ENCODE data around the gene P3H4.
"Not testable (repeated sequence)": the region's sequence is repeated elsewhere in the genome, so short reads cannot be mapped to it uniquely, and the experiment has no call there.

DNA sequence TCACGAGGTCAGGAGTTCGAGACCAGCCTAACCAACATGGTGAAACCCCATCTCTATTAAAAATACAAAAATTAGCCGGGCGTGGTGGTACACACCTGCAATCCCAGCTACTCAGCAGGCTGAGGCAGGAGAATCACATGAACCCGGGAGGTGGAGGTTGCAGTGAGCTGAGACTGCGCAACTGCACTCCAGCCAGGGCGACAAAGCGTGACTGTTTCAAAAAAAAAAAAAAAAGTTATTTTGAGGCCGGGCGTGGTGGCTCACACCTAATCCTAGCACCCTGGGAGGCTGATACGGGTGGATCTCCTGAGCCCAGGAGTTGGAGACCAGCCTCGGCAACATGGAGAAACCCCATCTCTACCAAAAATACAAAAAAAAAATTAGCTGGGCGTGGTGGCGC, 39.6 kb upstream of the P3H4 start:
- TF ChIP-seq, protein P1, sequence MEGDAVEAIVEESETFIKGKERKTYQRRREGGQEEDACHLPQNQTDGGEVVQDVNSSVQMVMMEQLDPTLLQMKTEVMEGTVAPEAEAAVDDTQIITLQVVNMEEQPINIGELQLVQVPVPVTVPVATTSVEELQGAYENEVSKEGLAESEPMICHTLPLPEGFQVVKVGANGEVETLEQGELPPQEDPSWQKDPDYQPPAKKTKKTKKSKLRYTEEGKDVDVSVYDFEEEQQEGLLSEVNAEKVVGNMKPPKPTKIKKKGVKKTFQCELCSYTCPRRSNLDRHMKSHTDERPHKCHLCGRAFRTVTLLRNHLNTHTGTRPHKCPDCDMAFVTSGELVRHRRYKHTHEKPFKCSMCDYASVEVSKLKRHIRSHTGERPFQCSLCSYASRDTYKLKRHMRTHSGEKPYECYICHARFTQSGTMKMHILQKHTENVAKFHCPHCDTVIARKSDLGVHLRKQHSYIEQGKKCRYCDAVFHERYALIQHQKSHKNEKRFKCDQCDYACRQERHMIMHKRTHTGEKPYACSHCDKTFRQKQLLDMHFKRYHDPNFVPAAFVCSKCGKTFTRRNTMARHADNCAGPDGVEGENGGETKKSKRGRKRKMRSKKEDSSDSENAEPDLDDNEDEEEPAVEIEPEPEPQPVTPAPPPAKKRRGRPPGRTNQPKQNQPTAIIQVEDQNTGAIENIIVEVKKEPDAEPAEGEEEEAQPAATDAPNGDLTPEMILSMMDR (IDR thresholded peaks at IDR 0.05) = not testable (repeated sequence)
- TF ChIP-seq POLR2A (IDR thresholded peaks at IDR 0.05) = not testable (repeated sequence)

Data from thyroid gland (tissue), 4 donors.